Right kidney (tissue), 9 donors: ENCODE results near the gene LCE3B.
"Not testable (repeated sequence)": the region's sequence is repeated elsewhere in the genome, so short reads cannot be mapped to it uniquely, and the experiment has no call there.

Experiments
- DNase-seq: peaks from one replicate; pipeline ENCODE4 v3.0.0-alpha.2; 2016
- long read RNA-seq, 8 donors: transcript quantifications; one replicate each; lab custom pipeline, GENCODE V29; 2026

LCE3B gene, protein sequence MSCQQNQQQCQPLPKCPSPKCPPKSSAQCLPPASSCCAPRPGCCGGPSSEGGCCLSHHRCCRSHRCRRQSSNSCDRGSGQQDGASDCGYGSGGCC
- long read RNA-seq, donor 1 = 0 reads
- long read RNA-seq, donor 2 = 0 reads
- long read RNA-seq, donor 3 = 0 reads
- long read RNA-seq, donor 4 = 0 reads
- long read RNA-seq, donor 5 = 0 reads
- long read RNA-seq, donor 6 = 0 reads
- long read RNA-seq, donor 7 = 0 reads
- long read RNA-seq, donor 8 = 0 reads

DNA sequence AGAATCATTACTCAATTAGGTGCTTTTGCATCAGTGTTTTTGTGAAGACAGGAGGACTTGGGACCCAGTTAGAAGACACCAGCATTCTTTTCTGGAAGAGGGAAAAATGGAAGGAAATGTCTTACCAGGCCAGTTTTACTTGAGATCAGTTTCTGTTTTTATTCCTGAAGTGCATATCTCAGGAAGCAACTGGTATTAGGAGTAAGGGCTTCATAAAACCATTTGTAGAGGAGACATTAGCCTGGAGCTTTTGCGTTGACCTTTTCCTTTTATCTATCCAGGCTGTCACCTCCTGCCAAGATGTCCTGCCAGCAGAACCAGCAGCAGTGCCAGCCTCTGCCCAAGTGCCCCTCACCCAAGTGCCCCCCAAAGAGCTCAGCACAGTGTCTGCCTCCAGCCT lies at the start of gene LCE3B:
LCE3B (plus strand) TSS at position 301 of the 400 bp plus-strand sequence; CDS start at position 301, 0 bp downstream.
- no peak for DNase-seq

DNA sequence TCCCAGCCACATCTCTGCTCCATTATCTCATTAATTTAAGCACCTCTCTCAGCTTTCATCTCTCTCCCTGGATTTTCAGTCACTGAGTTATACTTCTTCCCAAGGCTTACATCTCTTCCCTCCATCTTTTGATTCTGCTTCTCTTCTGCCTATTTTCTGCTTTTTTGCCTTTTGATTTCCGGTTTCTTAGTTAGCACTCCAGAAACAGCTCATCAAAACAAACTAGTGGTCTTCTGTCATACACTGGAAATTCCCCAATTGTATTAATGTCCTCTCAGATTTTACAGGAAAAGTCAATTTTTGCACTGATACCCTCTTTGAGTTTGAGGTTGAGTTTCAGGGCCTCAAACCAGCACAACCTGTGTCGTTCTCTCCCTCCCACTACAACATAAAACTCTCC lies 48.5 kb upstream of the LCE3B start:
- DNase-seq = no peak

DNA sequence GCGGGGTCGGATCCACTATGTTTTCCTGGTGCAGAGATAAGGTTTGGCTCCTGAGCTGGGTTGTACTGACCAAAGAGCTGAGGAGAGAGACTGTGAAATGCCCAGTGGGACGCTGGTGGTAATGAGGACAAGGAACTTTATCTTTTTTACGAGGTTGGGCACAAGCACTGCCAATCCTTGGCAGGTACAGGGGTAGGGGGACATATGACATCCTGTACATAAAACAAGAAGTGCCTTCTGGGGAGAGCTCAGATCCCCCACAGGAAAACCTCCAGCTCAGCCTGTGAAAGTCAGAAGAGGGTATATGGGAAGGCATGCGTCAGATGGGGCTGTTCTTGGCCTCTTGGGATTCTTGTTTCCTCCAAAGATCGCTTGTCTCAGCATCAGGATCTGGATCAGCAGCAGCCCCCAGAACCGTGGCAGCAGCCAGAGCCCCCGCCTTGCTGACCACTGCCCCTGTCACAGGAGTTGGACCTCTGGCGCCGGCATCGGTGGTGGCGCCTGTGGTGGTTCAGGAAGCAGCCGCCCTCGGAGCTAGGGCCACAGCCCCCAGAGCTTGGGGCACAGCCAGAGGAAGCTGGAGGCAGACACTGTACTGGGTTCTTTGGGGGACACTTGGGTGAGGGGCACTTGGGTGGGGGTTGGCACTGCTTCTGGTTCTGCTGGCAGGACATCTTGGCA lies 47.9 kb upstream of the LCE3B start:
- no peak for DNase-seq

DNA sequence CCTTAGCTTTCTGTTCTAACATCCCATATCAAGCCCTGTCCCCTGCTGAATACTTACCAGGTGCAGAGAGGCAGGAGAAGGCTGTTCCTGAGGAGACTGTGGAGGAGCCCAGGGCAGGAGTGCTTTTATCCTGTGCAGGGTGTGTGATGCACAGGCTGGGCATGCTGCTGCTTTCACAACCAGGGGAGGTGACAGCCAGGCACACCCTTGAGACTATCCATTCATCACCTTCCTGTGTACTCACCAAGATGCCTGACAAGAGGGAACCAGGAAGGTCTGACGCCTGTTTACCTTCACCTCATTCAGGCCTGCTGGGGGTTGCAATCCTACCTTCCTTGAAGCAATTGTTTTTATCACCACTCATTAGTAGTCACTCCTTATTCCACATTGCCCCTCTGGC lies 46.9 kb upstream of the LCE3B start, which contains the start of gene LCE3E:
LCE3E (minus strand) TSS at position 100 of the 400 bp plus-strand sequence. CDS start 572 bp downstream, outside the sequence.
- DNase-seq = no peak

DNA sequence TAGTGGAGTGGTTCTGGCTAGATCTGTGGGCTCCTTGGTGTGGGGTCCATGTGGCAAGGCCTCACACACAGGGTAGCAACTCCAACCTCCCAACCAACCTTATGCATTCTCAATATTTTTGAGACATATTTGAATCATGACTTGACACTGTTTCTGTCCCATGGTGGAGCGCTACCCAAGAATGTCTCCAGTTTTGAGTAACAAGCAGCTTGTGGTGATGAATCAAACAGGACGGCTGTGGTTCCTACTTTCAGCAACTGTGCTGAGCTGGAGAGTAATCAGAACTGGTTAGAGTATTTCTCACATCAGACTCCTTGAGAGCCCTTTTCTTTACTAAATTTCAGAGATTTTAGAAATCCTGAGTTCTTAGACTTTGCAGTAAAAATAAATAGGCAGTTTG lies 36.4 kb upstream of the LCE3B start:
- no peak for DNase-seq

DNA sequence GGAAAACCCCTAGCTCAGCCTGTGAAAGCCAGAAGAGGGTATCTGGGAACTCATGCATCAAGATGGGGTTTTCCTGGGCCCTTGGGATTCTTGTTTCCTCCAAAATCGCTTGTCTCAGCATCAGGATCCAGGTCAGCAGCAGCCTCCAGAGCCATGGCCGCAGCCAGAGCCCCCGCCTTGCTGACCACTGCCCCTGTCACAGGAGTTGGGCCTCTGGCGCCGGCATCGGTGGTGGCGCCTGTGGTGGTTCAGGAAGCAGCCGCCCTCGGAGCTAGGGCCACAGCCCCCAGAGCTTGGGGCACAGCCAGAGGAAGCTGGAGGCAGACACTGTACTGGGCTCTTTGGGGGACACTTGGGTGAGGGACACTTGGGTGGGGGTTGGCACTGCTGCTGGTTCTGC lies 34.1 kb upstream of the LCE3B start:
- DNase-seq = not testable (repeated sequence)

DNA sequence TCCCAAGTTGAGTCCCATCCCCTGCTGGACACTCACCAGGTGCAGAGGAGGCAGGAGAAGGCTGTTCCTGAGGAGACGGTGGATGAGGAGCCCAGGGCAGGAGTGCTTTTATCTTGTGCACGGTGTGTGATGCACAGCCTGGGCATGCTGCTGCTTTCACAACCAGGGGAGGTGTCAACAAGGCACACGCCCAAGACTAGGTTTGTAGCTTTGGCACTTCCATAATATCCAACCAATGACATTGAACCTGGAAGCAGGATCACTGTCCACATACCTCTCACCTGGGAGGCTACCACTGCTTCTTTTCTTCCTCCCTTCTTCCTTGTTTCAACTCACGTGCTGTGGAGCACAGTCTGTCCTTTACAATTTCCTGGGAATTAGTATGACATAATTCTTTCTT lies 33.2 kb upstream of the LCE3B start, which contains the start of gene LCE3D:
LCE3D (minus strand) TSS at position 84 of the 400 bp plus-strand sequence. CDS start 580 bp downstream, outside the sequence.
- no peak for DNase-seq

DNA sequence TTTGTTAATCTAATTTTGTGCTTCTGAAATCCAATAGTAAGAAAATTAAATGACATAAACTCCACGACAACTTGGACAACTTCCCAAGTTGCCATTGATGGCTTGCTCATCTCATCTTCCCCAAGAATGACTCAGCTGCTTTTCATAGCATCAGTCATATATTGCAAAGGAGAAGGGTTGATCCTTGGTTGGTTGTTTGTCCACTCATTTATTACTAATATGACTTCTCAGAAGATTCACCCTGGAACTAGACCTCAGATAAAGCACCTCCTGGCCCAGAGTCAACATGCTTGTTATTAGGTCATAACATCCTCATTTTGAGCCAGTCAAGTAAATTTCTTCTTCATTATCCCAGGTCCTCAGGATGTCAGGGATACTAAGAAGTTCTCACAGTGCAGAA lies 31.0 kb upstream of the LCE3B start:
- DNase-seq = no peak

DNA sequence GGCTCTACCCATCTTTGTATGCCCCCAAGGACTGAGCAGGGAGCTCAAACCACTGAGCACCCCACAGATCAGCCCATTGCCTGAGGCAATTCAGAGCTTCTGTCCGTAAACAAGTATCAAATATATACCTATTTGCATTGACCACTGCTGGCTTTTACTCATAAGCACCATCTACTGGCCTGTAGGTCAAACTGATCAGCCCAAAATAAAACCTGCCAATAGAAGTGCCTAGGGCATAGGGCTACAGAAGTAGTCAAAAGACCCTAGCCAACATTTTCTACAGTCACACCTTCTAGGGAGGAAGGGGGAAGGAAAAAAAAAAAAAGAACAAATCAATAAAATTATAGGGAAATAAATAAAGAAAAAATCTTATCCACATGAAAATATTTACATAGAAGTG lies 28.0 kb upstream of the LCE3B start:
- DNase-seq = no peak

DNA sequence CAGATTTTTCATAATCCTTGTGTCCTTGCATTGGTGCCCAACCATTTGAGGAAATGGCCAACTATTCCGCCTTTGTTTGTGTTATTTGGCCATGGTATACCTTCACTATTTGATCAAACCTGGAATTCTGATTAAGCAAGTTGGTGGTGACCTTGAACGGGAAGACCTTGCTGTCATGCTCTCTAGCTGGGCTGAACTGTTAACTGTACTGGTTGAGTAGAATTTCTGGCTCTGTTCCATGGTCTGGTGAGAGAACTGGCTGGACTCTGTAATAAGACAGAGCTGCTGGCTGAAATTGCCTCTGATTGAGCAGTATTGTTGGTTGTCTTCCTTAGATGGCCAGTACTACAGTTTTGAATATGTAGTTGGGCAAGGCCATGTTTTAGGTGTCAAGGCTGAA lies 16.6 kb upstream of the LCE3B start:
- no peak for DNase-seq

DNA sequence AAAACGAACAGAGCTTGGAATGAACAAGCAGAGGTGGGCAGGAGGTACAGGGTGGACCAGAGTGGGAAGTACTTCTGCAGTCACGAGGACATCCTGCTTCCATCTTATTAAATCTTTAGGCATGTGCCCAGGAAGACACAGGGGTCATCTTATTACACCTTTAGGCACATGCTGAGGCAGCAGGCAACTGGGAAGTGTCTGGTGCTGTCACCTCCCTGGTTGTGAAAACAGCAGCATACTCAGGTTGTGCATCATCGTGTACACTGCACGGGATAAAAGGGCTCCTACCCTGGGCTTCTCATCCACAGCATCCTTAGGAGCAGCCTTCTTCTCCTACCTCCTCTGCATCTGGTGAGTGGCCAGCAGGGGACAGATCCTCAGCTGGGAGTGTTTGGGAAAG lies 13.7 kb upstream of the LCE3B start, which contains the start of gene LCE3C:
LCE3C (plus strand) TSS at position 301 of the 400 bp plus-strand sequence. CDS start 498 bp downstream, outside the sequence.
- DNase-seq = no peak

DNA sequence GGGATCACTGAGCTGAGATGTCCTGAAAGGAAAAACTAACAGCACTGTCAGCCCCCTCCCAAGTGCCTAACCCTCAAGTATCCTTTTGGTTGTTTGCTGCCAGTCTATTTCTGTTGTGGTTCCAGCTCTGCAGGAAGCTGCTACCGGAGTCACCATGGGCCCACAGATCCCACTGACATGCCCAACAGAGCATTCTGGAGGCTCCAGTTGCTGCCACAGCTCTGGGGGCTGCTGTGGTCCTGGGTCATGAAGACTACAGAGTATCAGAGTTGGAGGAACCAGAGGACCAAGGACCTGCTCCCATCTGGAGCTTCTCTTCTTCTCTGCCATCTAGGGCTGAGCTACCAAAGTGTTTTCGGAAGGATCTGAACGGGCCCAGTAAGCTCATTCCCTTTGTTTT lies 8.4 kb downstream of the LCE3B start:
- no peak for DNase-seq

DNA sequence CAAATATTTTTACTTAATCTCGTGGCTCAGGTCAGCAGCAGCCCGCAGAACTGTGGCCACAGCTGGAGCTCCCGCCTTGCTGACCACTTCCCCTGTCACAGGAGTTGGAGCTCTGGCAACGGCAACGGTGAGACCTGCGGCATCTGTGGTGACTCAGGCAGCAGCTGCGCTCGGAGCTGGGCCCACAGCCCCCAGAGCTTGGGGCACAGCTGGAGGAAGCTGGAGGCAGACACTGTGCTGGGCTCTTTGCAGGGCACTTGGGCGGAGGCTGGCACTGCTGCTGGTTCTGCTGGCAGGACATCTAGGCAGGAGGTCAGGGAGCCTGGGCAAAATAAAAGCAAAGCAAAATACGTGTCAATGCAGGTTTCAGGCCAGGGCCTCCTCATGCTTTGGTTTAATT lies 9.2 kb downstream of the LCE3B start, which contains the start of gene LCE3A:
LCE3A (minus strand) TSS at position 301 of the 400 bp plus-strand sequence; CDS start at position 301, 0 bp downstream.
- DNase-seq = no peak

DNA sequence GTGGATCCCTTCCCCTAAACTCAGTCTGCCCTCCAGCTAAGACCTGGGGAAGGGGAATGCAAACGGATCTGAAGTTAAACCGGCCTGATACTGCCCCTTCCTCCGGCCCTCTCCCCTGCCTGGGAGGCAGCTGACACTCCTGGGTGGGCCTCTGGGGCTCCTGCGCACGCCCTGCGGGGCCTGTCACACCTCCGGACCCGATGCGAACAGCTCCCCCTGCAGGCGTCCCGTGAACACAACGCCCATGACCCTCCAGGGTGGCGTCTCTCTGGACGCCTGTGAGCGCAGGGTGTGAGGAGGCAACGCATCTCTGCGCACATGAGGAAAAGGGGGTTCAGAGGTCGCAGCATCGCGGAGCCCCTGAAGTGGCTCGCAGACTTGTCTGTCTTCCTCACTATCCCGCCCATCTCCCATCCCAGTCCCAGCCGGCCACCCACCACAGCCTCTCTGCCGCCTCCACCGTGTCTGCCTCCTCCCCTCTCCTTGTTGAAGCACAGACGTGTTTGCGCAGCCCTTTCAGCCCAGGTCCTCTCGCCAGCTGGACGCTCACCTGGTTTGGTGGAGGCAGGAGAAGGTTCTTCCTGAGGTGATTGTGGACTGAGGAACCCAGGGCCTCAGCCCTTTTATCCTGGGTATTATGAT lies 9.7 kb downstream of the LCE3B start:
- no peak for DNase-seq

DNA sequence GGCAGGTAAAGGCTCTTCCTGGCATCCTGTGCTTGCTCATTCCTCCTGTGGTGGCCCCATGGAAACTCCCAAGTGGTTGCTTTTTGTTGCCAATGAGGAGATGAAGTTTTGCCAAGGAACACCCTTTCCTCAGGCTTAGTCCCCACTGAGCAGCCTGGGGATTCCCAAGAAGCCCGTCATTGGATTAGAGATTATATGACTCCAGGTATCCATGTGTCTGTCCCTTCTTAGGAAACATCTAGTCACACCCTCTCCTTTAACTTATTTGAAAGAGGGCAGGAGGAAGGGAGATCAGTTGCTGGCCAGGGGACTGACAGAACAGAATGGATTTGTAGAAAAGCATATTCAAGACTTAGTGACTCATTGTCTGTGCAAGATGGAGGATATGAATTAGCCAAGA lies 13.1 kb downstream of the LCE3B start:
- no peak for DNase-seq

DNA sequence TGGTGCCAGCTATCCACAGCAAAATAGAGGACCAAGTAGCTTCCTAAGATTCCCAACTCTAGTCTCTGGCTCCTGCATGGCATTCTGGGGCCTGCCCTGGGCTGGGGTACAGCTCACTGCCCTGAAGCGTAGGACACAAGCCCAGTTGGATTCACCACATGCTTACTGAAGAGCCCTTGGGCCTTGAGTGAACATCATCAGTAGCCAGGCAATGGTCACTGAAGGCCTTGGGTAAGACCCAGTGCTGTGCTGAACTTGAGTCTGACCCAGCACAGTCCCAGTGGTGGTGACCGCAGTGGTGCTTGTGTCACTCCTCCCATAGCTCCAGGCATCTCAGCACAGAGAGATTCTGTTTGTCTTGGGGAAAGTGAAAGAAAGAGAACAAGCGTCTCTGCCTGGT lies 17.0 kb downstream of the LCE3B start:
- no peak for DNase-seq

DNA sequence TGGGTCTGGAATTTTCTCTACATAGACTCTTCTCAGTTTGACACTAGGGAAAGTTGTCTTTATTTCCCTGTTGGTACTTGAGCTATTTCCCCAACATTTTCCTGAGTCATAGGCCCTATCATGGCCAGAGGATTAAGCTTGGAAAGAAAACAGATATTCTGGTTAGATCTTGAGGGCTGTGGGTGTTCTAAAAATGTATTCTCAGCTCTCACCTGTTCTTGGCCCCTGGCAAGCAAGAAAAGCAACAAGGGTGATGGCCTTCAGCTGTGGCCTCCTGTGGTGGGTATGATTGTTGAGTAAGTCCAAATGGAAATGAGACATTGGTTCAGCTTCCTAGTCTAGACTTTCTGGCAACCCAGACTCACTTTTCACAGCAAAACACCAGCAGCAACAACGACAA lies 26.7 kb downstream of the LCE3B start:
- DNase-seq = no peak

DNA sequence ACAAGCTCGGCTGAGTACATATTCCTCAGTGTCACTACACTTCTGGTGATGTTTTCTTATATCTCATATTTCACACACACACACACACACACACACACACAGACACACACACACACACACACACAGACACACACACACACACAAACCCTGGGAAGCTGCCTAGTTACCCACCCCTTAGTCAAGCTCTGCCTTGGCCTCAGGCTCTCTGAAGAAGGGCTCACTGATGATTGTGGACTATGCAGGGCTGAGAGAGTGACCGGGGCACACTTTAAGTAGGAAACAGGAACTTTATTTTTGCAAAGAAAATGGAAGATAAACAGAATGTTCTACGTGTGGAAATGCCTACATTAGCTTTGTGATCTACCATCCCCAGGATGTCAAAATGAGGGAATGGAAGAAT lies 30.3 kb downstream of the LCE3B start:
- DNase-seq = no peak

DNA sequence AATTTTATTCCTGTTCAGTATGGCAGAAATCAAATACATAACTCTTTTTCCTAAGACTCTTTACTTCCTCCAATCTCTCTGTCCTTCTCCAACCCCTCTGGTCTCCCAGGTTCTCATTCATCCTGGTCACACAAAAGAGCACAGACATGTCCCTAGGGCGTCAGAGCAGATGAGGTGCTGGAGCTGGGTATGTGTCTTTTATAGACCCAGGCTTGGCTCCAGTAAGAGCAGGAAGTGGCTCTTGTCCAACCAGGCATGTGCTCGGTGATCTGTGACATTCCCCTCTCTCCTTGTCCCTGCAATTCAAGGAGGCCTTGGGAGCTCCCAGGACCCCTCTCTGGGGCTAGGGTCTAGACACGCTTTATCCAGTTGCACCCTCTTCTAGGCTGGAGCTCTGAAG lies 31.5 kb downstream of the LCE3B start:
- no peak for DNase-seq

DNA sequence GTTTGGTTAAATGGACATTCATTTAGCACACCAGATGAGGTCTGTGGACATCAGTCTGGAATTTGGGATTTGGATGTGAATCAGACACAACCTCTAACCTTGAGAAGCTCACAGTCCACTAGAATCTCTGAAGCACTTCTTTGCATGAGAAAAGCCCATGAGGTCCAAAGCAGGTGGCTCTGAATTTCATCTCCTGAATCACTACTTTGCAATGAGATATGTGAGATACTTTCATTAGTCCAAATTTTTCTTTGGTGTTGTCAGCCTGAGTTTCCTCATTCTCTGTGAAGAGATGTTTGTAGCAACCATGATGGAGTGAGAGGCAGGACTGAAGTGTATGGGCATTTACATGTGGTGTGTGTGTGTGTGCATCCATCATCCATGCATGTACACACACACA lies 33.0 kb downstream of the LCE3B start:
- DNase-seq = no peak

DNA sequence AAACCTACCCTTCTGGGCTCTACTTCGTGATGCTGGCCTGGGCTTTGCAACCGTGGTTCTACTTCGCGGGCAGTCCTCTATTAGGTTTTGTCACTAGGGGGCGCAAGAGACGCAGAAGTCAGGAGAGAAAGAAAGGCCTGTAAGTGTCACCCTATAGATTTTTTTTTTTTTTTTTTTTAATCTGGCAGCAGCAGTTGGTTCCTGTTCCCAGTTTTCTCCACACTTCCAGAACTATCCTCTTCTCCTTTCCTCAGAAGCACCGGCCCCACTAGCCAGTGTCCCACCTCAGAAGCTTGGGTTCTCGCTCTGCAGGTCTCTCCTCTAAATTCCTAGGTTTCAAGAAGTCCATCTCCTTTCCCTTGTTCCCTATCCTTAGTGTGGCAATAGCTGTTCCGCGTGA lies 40.5 kb downstream of the LCE3B start:
- DNase-seq = peak; percentile 21

DNA sequence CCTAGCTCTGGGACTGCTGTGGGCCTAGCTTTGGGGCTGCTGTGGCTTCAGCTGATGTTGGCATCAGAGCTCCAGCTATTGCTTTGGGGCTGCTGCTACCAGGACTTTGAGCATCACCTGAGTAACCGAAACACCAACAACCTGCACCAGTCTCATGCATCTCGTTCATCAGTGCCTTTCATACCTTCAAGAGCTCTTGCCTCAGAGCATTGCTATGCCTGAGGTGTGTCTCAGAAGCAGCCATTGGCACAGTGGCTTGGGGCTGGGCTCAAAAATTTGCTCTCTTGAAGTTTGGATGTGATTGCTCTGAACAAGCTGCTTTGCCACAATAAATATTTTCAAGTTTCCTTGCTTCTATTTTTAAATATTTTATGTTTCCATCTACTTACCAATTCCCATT lies 42.8 kb downstream of the LCE3B start:
- DNase-seq = no peak

DNA sequence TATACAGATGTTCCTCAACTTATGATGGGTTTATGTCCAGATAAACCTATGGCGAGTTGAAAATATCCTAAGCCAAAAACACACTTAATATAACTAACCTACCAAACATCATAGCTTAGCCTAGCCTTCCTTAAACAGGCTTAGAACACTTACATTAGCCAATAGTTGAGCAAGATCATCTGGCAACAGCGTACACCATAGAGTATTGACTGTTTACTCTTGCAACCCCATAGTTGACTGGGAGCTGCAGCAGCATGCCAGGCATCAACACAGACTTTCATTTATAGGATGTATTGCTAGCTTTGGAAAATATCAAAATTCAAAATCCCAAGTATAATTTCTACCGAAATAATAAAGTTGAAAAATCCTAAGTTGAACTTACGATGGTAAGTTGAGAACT lies 44.1 kb downstream of the LCE3B start:
- DNase-seq = no peak
